Astrocyte (in vitro differentiated cells and primary cell): ENCODE data around the gene F13A1.

Source experiments
- CTCF ChIP-seq: IDR thresholded peaks from 2 replicates; pipeline ENCODE4 v1.5.1; 2011; ENCODE audit warnings: low read depth, mild to moderate bottlenecking, inconsistent platforms, low read length, moderate library complexity; ENCODE audit not compliant: insufficient read depth
- EZH2 ChIP-seq: IDR thresholded peaks from 2 replicates; pipeline ENCODE4 v1.6.1; 2012; ENCODE audit warnings: mild to moderate bottlenecking, low read length, inconsistent platforms; ENCODE audit not compliant: insufficient read depth

GRCh38 chr6:6176586-6177228 is 143.8 kb downstream of the F13A1 start:
- no peak for TF ChIP-seq CTCF
- no peak for TF ChIP-seq EZH2
